IPS-11a (cell line): Measurements from ENCODE around the gene ALG13.
"Not testable (repeated sequence)": the region's sequence is repeated elsewhere in the genome, so short reads cannot be mapped to it uniquely, and the experiment has no call there.

Experiments used
- H3K4me3 ChIP-seq: one replicate; pipeline ENCODE4 v1.5.1; 2013; ENCODE audit warnings: low read depth, low read length, control low read depth

ALG13 gene

DNA sequence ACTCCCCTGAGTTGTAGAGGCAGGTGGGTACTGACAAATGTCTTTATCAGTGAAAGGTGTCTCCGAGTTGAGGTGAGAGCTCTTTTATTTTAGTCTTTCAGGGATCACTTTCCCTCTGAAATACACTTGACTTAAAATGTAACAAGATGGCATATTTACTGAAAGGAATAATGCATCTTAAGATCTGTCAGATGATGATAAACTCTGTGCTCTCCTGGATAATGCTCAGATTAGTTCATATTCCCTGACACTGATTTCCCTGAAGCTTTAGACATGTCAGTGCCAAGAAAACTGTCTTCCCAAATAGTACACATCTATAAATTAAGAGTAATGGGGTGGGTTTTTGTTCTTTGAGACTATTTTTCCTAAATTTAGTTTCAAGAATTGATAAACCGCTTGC lies 75.5 kb downstream of the ALG13 start:
- no peak overlapping the region for H3K4me3 ChIP-seq

DNA sequence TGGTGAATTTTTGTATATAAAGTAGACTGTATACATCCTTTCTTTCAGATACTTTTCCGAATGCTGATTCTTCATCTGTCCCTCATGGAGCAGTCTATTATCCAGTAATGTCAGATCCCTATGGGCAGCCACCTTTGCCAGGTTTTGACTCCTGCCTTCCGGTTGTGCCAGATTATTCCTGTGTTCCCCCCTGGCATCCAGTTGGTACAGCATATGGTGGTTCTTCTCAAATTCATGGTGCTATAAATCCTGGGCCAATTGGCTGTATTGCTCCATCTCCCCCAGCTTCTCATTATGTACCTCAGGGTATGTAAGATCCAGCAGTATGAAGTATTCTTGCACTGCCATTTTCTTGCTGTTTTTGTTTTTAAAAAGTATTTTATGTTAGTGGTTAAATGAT lies 78.7 kb downstream of the ALG13 start:
- H3K4me3 ChIP-seq, result no peak overlapping the region

DNA sequence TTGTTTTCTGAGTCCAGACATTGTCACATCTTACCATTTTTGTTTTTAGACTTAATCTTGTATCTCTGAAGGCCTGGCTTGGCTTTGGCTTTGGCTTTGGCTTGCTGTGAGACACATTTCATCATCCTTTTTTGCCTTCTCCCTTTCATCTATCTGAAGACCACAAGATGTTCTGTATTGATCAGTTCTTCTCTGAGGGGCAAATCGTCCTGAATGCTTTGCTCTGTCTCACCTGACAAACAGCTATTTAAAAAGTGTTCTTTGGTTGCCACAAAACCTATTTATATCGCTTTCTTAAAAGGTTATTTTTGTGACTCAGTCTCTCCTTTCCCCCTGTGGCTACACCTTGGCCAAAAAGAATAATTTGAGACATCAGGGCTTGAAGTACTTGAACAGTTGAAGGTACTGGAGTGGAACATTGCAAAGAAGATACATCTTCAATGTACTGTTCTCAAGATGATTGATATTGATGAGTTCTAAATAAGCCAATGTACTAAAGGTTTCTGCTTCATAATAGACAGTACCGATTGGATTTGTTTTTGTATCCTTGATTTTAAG lies 80.7 kb downstream of the ALG13 start:
- H3K4me3 ChIP-seq, result no peak overlapping the region

DNA sequence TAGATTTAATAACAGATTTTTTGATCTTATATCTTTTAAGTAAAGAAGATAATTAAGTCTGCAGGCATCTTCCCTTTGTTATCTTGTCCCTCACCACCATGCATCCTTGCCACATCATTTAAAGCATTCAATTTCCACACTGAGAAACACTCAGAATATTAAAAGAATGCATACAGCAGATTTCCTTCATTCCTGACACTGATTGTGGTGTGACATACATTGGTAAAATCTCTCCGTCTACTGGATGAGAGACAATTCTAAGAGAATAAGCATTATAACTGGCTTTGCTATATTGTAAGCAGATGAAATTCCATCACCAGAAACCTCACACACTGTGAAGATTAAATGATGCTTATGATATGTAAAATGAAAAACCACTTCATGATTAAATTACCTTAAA lies 97.6 kb downstream of the ALG13 start:
- H3K4me3 ChIP-seq, result no peak overlapping the region

DNA sequence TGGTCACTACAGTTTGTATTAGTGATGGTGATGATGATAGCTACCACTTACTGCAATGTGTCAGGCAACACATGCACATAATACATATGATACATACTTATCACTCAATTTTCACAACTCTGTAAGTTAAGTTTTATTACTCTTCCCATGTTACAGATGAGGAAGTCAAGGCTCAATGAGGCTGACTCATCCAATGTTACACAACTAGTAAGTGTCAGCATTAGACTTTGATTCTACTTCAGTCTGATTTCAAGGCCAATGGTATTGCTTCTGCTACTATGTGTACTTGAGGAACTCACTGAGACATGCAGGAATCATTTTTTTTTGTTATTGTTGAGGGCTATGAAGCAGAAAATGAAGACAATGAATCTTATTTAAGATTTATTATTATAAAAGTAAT lies 98.6 kb downstream of the ALG13 start:
- no peak overlapping the region for H3K4me3 ChIP-seq

DNA sequence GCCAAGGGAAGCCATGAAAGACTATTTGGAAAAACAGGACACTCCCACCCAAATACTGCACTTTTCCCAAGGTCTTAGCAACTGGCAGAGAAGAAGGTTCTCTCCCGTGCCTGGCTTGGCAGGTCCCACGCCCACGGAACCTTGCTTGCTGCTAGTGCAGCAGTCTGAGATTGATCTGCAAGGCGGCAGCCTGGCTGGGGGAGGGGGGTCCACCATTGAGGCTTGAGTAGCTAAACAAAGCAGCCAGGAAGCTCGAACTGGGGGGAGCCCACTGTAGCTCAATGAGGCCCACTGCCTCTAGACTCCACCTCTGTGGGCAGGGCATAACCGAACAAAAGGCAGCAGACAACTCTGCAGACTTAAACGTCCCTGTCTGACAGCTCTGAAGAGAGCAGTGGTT lies 103.7 kb downstream of the ALG13 start:
- H3K4me3 ChIP-seq, result no peak overlapping the region

DNA sequence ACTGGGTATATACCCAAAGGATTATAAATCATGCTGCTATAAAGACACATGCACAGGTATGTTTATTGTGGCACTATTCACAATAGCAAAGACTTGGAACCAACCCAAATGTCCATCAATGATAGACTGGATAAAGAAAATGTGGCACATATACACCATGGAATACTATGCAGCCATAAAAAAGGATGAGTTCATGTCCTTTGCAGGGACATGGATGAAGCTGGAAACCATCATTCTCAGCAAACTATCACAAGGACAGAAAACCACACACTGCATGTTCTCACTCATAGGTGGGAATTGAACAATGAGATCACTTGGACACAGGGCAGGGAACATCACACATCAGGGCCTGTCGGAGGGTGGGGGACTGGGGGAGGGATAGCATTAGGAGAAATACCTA lies 109.1 kb downstream of the ALG13 start:
- H3K4me3 ChIP-seq, result not testable (repeated sequence)
